Measurements from ENCODE around the gene ECEL1. TPM values are rescaled to one million over a fixed set of nuclear protein-coding genes. Genes with fewer than 3 reads are reported as not detected.

Gene ECEL1
- total RNA-seq, 2 experiments from 2014 or later = not detected

GRCh38 chr2:232527905-232528470, 40.4 kb upstream of the ECEL1 start:
- H3K9me3 Mint-ChIP-seq (ENCODE audit: insufficient read depth) = no peaks in the 10 kb centered on the region
- DNase-seq = no peak
- H3K36me3 Mint-ChIP-seq (ENCODE audit: low read depth) = no peaks in the 10 kb centered on the region
- H3K4me3 Mint-ChIP-seq = no peak overlapping the region
- ATAC-seq = no peak
- H3K27me3 Mint-ChIP-seq (ENCODE audit: low read depth) = peaks cover 32% of the 10 kb centered on the region
- ChIA-PET CTCF (no interaction called here), POLR2A (no interaction called here)
- H3K27ac Mint-ChIP-seq = no peak overlapping the region
- peaks cover 16% of the 10 kb centered on the region for H3K4me1 Mint-ChIP-seq (ENCODE audit: low read depth)

- H3K4me1 Mint-ChIP-seq (ENCODE audit: low read depth) = peaks cover 19% of the 10 kb centered on the region
- no peak overlapping the region for H3K4me3 Mint-ChIP-seq
- H3K27me3 Mint-ChIP-seq (ENCODE audit: low read depth) = peaks cover 36% of the 10 kb centered on the region
- DNase-seq (no peak), ATAC-seq (no peak)
- ChIA-PET CTCF (no interaction called here), POLR2A (no interaction called here)
- no peaks in the 10 kb centered on the region for H3K36me3 Mint-ChIP-seq (ENCODE audit: low read depth)
- no peak overlapping the region for H3K27ac Mint-ChIP-seq
- H3K9me3 Mint-ChIP-seq (ENCODE audit: insufficient read depth) = no peaks in the 10 kb centered on the region
Measured at GRCh38 chr2:232526372-232526941, 38.8 kb upstream of the ECEL1 start.

GRCh38 chr2:232525791-232526371, 38.2 kb upstream of the ECEL1 start, which contains the start of gene CHRND:
Gene CHRND (plus strand): TSS chr2:232526160. CDS start chr2:232526216, 56 bp downstream.
- no peak for ATAC-seq
- H3K4me1 Mint-ChIP-seq (ENCODE audit: low read depth) = peaks cover 21% of the 10 kb centered on the region
- ChIA-PET POLR2A (no interaction called here), CTCF (no interaction called here)
- no peak within 1 kb of the TSS for H3K27ac Mint-ChIP-seq
- no peak within 1 kb of the TSS for H3K4me3 Mint-ChIP-seq
- peaks cover 37% of the 10 kb centered on the region for H3K27me3 Mint-ChIP-seq (ENCODE audit: low read depth)
- H3K9me3 Mint-ChIP-seq (ENCODE audit: insufficient read depth) = no peaks in the 10 kb centered on the region
- no peak for DNase-seq
- no peaks in the 10 kb centered on the region for H3K36me3 Mint-ChIP-seq (ENCODE audit: low read depth)

GRCh38 chr2:232525199-232525598, 37.6 kb upstream of the ECEL1 start:
- ATAC-seq = no peak
- DNase-seq = no peak
- CTCF ChIA-PET = no interaction called here
- H3K27me3 Mint-ChIP-seq (ENCODE audit: low read depth) = peaks cover 42% of the 10 kb centered on the region
- H3K4me1 Mint-ChIP-seq (ENCODE audit: low read depth) = peaks cover 21% of the 10 kb centered on the region
- H3K27ac Mint-ChIP-seq = no peak overlapping the region
- no peaks in the 10 kb centered on the region for H3K36me3 Mint-ChIP-seq (ENCODE audit: low read depth)
- H3K4me3 Mint-ChIP-seq = no peak overlapping the region
- POLR2A ChIA-PET = no interaction called here
- no peaks in the 10 kb centered on the region for H3K9me3 Mint-ChIP-seq (ENCODE audit: insufficient read depth)

GRCh38 chr2:232524771-232525170, 37.1 kb upstream of the ECEL1 start:
- Mint-ChIP-seq H3K27ac (no peak overlapping the region), H3K36me3 (ENCODE audit: low read depth) (no peaks in the 10 kb centered on the region), H3K4me3 (no peak overlapping the region), H3K4me1 (ENCODE audit: low read depth) (peaks cover 21% of the 10 kb centered on the region), H3K9me3 (ENCODE audit: insufficient read depth) (no peaks in the 10 kb centered on the region), H3K27me3 (ENCODE audit: low read depth) (peaks cover 42% of the 10 kb centered on the region)
- ChIA-PET POLR2A (no interaction called here), CTCF (interaction anchor here (2.6 kb wide), 1 partner anchor 78 kb away, joined by 12 read pairs; no protein-coding TSS in a partner anchor)
- ATAC-seq (no peak), DNase-seq (no peak)

- Mint-ChIP-seq H3K27me3 (ENCODE audit: low read depth) (peaks cover 42% of the 10 kb centered on the region), H3K9me3 (ENCODE audit: insufficient read depth) (no peaks in the 10 kb centered on the region), H3K36me3 (ENCODE audit: low read depth) (no peaks in the 10 kb centered on the region), H3K27ac (no peak overlapping the region), H3K4me1 (ENCODE audit: low read depth) (peaks cover 16% of the 10 kb centered on the region), H3K4me3 (no peak overlapping the region)
- ChIA-PET CTCF (interaction anchor here (1.0 to 2.6 kb wide), 3 partner anchors 73 to 111 kb away, joined by 3 to 12 read pairs (median 3); no protein-coding TSS in a partner anchor), POLR2A (no interaction called here)
- DNase-seq (peak; percentile 41), ATAC-seq (peak; percentile 26)
Measured at GRCh38 chr2:232523682-232524597, 36.3 kb upstream of the ECEL1 start.

GRCh38 chr2:232523402-232523681, 35.7 kb upstream of the ECEL1 start:
- Mint-ChIP-seq H3K4me1 (ENCODE audit: low read depth) (peaks cover 10% of the 10 kb centered on the region), H3K27me3 (ENCODE audit: low read depth) (peaks cover 36% of the 10 kb centered on the region), H3K4me3 (no peak overlapping the region), H3K27ac (no peak overlapping the region), H3K36me3 (ENCODE audit: low read depth) (no peaks in the 10 kb centered on the region), H3K9me3 (ENCODE audit: insufficient read depth) (no peaks in the 10 kb centered on the region)
- POLR2A ChIA-PET = no interaction called here
- ATAC-seq (no peak), DNase-seq (no peak)
- CTCF ChIA-PET = interaction anchor here (1.0 to 2.6 kb wide), 6 partner anchors 9 to 110 kb away, joined by 3 to 12 read pairs (median 4); no protein-coding TSS in a partner anchor

GRCh38 chr2:232522623-232523401, 35.2 kb upstream of the ECEL1 start:
- H3K9me3 Mint-ChIP-seq (ENCODE audit: insufficient read depth) = no peaks in the 10 kb centered on the region
- POLR2A ChIA-PET = no interaction called here
- H3K27me3 Mint-ChIP-seq (ENCODE audit: low read depth) = peaks cover 33% of the 10 kb centered on the region
- H3K36me3 Mint-ChIP-seq (ENCODE audit: low read depth) = no peaks in the 10 kb centered on the region
- ATAC-seq (no peak), DNase-seq (no peak)
- no peak overlapping the region for H3K4me3 Mint-ChIP-seq
- peaks cover 9% of the 10 kb centered on the region for H3K4me1 Mint-ChIP-seq (ENCODE audit: low read depth)
- CTCF ChIA-PET = interaction anchor here (0.9 to 2.6 kb wide), 6 partner anchors 9 to 352 kb away, joined by 3 to 12 read pairs (median 4); no protein-coding TSS in a partner anchor
- no peak overlapping the region for H3K27ac Mint-ChIP-seq

GRCh38 chr2:232521959-232522622, 34.5 kb upstream of the ECEL1 start:
- Mint-ChIP-seq H3K4me3 (no peak overlapping the region), H3K36me3 (ENCODE audit: low read depth) (no peaks in the 10 kb centered on the region), H3K27ac (no peak overlapping the region), H3K4me1 (ENCODE audit: low read depth) (peaks cover 9% of the 10 kb centered on the region), H3K27me3 (ENCODE audit: low read depth) (peaks cover 30% of the 10 kb centered on the region), H3K9me3 (ENCODE audit: insufficient read depth) (no peaks in the 10 kb centered on the region)
- ChIA-PET CTCF (interaction anchor here (0.9 to 2.6 kb wide), 6 partner anchors 10 to 352 kb away, joined by 3 to 12 read pairs (median 8); no protein-coding TSS in a partner anchor), POLR2A (no interaction called here)
- peak; percentile 79 for ATAC-seq
- peak; percentile 70 for DNase-seq

GRCh38 chr2:232521098-232521497, 33.5 kb upstream of the ECEL1 start:
- no peak overlapping the region for H3K27ac Mint-ChIP-seq
- ChIA-PET CTCF (interaction anchor here (2.4 to 2.5 kb wide), 2 partner anchors 11 to 74 kb away, joined by 10 to 11 read pairs; no protein-coding TSS in a partner anchor), POLR2A (no interaction called here)
- DNase-seq = no peak
- no peaks in the 10 kb centered on the region for H3K36me3 Mint-ChIP-seq (ENCODE audit: low read depth)
- H3K4me1 Mint-ChIP-seq (ENCODE audit: low read depth) = peaks cover 9% of the 10 kb centered on the region
- H3K4me3 Mint-ChIP-seq = no peak overlapping the region
- no peaks in the 10 kb centered on the region for H3K9me3 Mint-ChIP-seq (ENCODE audit: insufficient read depth)
- ATAC-seq = no peak
- peaks cover 26% of the 10 kb centered on the region for H3K27me3 Mint-ChIP-seq (ENCODE audit: low read depth)

- H3K27ac Mint-ChIP-seq = no peak overlapping the region
- H3K36me3 Mint-ChIP-seq (ENCODE audit: low read depth) = no peaks in the 10 kb centered on the region
- ChIA-PET POLR2A (no interaction called here), CTCF (interaction anchor here (2.4 kb wide), 1 partner anchor 73 kb away, joined by 11 read pairs; no protein-coding TSS in a partner anchor)
- DNase-seq = no peak
- H3K4me3 Mint-ChIP-seq = no peak overlapping the region
- peaks cover 9% of the 10 kb centered on the region for H3K4me1 Mint-ChIP-seq (ENCODE audit: low read depth)
- no peak for ATAC-seq
- H3K9me3 Mint-ChIP-seq (ENCODE audit: insufficient read depth) = no peaks in the 10 kb centered on the region
- H3K27me3 Mint-ChIP-seq (ENCODE audit: low read depth) = peaks cover 26% of the 10 kb centered on the region
Measured at GRCh38 chr2:232520489-232520888, 32.9 kb upstream of the ECEL1 start.

Data from activated CD8-positive, alpha-beta T cell treated with anti-CD3 and anti-CD28 coated beads, Interleukin-2, amount 10 ng/mL, durations not matched to agents 7 days and 5 days (primary cell).